ENCODE results near the gene TPGS1.

- no peak for TF ChIP-seq CTCF (IDR thresholded peaks at IDR 0.05; ENCODE audit: borderline replicate concordance, extremely low read depth, low read length, poor library complexity, severe bottlenecking)
- no peak for TF ChIP-seq EZH2 (IDR thresholded peaks at IDR 0.05; ENCODE audit: borderline replicate concordance, low read depth, low read length, severe bottlenecking)
Observed at GRCh38 chr19:485077-485476, 22.2 kb upstream of the TPGS1 start.

Data from DND-41 (cell line).